GM12865 (cell line): ENCODE data around the gene ABHD18.
"Not testable (repeated sequence)": the region's sequence is repeated elsewhere in the genome, so short reads cannot be mapped to it uniquely, and the experiment has no call there.

ENCODE experiments used
- DNase-seq: peaks from one replicate; pipeline ENCODE4 v3.0.0; 2010; ENCODE audit warnings: low read depth
- H3K4me3 ChIP-seq: 2 replicates; pipeline ENCODE4 v1.5.1; 2011; ENCODE audit warnings: mild to moderate bottlenecking, low read depth, low read length, control low read depth
- TF ChIP-seq, protein P1 (sequence below): IDR thresholded peaks from 2 replicates; pipeline ENCODE4 v1.5.1; 2011; ENCODE audit warnings: low read length, control low read depth, low read depth, inconsistent platforms; ENCODE audit not compliant: insufficient read depth; ENCODE audit errors: missing control alignments

The ABHD18 gene

DNA sequence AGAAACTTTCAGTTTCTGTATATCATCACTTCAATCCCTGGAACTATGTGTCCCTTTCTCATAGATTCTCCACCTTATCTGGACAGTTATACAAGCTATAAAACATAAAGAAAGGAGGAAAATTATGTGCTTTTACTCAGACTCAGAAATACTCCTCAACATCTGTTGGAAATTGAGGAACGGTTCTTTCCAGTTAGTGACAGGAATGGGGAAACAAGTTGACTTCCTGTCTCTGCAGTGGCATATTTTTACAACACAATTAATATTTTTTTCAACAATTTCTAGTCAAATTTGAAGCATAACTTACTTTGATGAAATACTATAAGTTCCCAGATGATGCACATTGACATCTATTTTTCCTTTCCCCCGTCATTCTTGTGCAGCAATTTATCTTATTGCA is 27.9 kb downstream of the ABHD18 start:
- no peak overlapping the region for H3K4me3 ChIP-seq
- TF ChIP-seq, protein P1, sequence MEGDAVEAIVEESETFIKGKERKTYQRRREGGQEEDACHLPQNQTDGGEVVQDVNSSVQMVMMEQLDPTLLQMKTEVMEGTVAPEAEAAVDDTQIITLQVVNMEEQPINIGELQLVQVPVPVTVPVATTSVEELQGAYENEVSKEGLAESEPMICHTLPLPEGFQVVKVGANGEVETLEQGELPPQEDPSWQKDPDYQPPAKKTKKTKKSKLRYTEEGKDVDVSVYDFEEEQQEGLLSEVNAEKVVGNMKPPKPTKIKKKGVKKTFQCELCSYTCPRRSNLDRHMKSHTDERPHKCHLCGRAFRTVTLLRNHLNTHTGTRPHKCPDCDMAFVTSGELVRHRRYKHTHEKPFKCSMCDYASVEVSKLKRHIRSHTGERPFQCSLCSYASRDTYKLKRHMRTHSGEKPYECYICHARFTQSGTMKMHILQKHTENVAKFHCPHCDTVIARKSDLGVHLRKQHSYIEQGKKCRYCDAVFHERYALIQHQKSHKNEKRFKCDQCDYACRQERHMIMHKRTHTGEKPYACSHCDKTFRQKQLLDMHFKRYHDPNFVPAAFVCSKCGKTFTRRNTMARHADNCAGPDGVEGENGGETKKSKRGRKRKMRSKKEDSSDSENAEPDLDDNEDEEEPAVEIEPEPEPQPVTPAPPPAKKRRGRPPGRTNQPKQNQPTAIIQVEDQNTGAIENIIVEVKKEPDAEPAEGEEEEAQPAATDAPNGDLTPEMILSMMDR, result no peak
- DNase-seq, result no peak

DNA sequence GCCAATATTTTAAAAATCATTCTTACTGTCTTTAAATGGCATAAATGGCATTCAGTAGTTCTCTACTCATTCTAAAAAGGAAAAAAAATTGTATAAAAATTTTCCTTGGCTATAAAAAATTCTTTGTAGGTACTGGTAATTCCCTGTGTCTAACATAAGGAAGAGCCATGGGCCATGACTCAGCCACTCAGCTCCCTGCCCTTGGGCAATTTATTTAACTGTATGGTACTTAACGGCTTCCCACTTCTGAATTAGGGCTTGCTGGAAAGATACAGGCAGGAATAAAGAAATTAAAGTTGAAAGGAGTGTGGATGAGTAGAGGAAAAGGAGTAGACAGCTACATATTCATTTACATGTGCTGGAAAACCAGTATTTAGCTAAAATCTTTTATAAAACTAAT is 30.6 kb downstream of the ABHD18 start:
- H3K4me3 ChIP-seq, result no peak overlapping the region
- TF ChIP-seq, protein P1, result no peak
- DNase-seq, result no peak

DNA sequence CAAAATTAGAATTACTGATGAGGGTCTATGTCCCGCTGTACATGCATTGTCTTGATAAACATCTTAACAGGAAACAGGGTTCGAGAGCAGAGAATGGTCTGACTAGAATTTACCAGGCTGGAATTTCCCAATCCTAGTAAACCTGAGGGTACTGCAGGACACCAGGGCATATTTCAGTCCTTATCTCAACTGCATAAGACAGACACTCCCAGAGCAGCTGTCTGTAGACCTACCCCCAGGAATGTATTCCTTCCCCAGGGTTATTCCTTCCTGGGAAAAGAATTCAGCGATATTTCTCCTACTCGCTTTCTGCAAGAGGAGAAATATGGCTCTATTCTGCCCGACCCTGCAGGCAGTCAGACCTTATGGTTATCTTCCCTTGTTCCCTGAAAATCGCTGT is 31.3 kb downstream of the ABHD18 start:
- not testable (repeated sequence) for H3K4me3 ChIP-seq, DNase-seq

DNA sequence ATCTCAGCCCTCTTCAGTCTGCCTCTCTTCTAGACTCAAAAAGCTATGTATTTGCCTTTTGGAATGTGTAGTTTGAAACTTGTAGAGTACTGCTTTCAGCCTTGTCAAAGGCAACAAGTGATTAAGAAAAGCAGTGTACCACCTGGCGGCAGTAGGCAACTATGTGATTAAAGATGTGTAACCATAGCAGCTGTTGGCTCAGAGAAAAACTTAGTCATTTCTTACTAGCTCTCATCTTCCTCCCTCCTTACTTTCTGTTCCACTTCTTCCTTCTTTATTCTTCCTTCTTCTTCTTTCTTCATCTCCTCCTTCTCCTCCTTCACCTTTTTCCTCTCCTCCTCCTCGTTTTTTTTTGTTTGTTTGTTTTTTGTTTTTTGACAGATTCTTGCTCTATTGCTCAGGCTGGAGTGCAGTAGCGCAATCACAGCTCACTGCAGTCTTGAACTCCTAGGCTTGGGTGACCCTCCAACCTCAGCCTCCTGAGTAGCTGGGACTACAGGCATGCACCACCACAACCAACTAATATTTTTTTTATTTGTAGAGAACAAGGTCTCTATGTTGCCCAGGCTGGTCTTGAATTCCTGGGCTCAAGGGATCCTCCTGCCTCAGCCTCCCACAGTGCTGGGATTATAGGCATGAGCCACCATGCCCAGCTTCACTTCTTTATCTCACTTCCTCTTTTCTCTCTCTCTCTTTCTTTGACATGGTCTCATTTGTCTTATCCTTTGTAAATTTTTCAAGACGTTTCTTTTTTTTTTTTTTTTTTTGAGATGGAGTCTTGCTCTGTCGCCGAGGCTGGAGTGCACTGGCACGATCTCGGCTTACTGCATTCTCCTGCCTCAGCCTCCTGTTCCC is 32.6 kb downstream of the ABHD18 start:
- TF ChIP-seq, protein P1, result peak; percentile 42
- peak; percentile 80 for DNase-seq
- H3K4me3 ChIP-seq, result no peak overlapping the region

DNA sequence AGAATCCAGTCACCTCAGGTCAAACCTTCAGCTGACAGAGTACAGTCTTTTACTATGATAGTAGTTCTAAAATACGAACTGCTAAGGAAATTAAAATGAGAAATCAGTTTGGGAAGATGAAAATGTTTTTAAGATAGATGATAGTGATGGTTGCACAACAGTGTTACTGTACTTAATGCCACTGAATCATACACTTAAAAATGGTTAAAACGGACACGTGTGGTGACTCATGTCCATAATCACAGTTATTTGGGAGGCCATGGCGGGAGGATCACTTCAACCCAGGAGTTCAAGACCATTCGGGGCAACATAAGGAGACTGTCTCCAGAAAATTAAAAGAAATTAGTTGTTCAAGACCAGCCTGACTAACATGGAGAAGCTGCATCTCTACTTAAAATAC is 41.4 kb downstream of the ABHD18 start:
- no peak overlapping the region for H3K4me3 ChIP-seq
- TF ChIP-seq, protein P1, result no peak
- DNase-seq, result no peak

DNA sequence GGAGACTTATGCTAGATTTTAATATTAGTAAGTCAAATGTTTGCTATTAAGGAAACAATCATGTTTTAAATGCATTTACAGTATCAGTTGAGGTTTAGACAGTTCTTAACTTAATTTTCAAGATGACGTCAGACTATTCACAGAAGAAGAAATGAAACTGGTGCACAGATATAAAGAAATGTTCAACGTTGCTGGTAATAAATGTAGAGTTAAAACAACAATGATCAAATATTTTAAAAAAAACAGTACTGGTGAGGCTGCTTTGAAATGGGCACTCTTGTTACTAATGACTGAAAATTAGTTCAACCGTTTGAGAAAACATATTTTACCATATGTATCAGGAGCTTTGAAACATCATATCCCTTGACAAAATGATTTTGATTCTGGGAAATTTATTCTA is 44.2 kb downstream of the ABHD18 start:
- TF ChIP-seq, protein P1, result no peak
- DNase-seq, result no peak
- no peak overlapping the region for H3K4me3 ChIP-seq

DNA sequence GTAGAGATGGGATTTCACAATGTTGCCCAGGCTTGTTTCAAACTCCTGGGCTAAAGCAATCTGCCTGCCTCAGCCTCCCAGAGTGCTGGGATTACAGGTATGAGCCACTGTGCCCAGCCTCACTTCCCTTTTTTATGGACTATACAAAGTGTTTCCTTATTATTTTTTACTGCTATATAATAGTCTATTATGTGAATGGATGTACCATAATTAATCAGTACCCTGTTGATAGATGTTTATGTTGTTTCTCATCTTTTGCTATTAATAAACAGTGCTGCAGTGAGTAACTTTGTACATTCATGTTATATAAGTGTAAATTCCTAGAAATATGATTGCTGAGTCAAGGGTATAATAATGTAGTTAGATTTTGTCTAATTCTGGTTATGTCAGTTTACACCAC is 60.1 kb downstream of the ABHD18 start:
- TF ChIP-seq, protein P1, result no peak
- no peak overlapping the region for H3K4me3 ChIP-seq
- DNase-seq, result no peak
